Measurements from ENCODE around the gene CDH13. TPM values are rescaled to one million over a fixed set of nuclear protein-coding genes. Genes with fewer than 3 reads are reported as not detected.
A peak's percentile ranks its signal among the peaks of the same experiment; 100 is the strongest.

Gene CDH13
- total and polyA plus RNA-seq, 9 donors = 1.9 to 34.2 (median 4.8) TPM

- Histone ChIP-seq H3K36me3 (no peaks in the 10 kb centered on the region), H3K9me3 (no peaks in the 10 kb centered on the region), H3K4me3 (no peak overlapping the region), H3K4me1 (ENCODE audit: insufficient read depth) (peaks cover 1% of the 10 kb centered on the region), H3K27me3 (no peaks in the 10 kb centered on the region), H3K27ac (no peak overlapping the region)
- no peak for DNase-seq
- intact Hi-C loops (cut with DNase I) = no loop called here
- 71 to 77% (median 74%) methylated on average over 3 of the region's 3 CpGs for WGBS, 3 donors
- no peak for TF ChIP-seq POLR2A (IDR thresholded peaks at IDR 0.05)
- no peak for TF ChIP-seq EP300 (IDR thresholded peaks at IDR 0.05)
- no peak for TF ChIP-seq CTCF (IDR thresholded peaks at IDR 0.05)
These were observed 711.4 kb downstream of the CDH13 start for GRCh38 chr16:83338138-83338537.

GRCh38 chr16:83338941-83339340 is 712.2 kb downstream of the CDH13 start:
- WGBS, 3 donors = 58 to 78% (median 63%) methylated on average over 2 of the region's 2 CpGs

GRCh38 chr16:83343935-83344366 is 717.2 kb downstream of the CDH13 start:
- H3K27me3 ChIP-seq = no peaks in the 10 kb centered on the region
- H3K9me3 ChIP-seq = no peaks in the 10 kb centered on the region
- intact Hi-C loops (cut with DNase I) = no loop called here
- H3K4me1 ChIP-seq (ENCODE audit: insufficient read depth) = no peaks in the 10 kb centered on the region
- no peak overlapping the region for H3K4me3 ChIP-seq
- WGBS, 3 donors = 27 to 32% (median 31%) methylated on average over 8 of the region's 8 CpGs
- no peaks in the 10 kb centered on the region for H3K36me3 ChIP-seq
- no peak for TF ChIP-seq POLR2A (IDR thresholded peaks at IDR 0.05)
- no peak for TF ChIP-seq EP300 (IDR thresholded peaks at IDR 0.05)
- TF ChIP-seq CTCF (IDR thresholded peaks at IDR 0.05) = no peak
- peak in 2 of 5 donors; percentile 17 to 20 for DNase-seq
- no peak overlapping the region for H3K27ac ChIP-seq

More at GRCh38 chr16:83338941-83339340, 712.2 kb downstream of the CDH13 start:
- H3K36me3 ChIP-seq = no peaks in the 10 kb centered on the region
- H3K4me3 ChIP-seq = no peak overlapping the region
- no peaks in the 10 kb centered on the region for H3K9me3 ChIP-seq
- no peak overlapping the region for H3K27ac ChIP-seq
- TF ChIP-seq POLR2A (IDR thresholded peaks at IDR 0.05) (no peak), CTCF (IDR thresholded peaks at IDR 0.05) (no peak), EP300 (IDR thresholded peaks at IDR 0.05) (no peak)
- DNase-seq = no peak
- H3K4me1 ChIP-seq (ENCODE audit: insufficient read depth) = peaks cover 1% of the 10 kb centered on the region
- intact Hi-C loops (cut with DNase I) = no loop called here
- no peaks in the 10 kb centered on the region for H3K27me3 ChIP-seq

GRCh38 chr16:83345846-83346640 is 719.3 kb downstream of the CDH13 start:
- Histone ChIP-seq H3K36me3 (no peaks in the 10 kb centered on the region), H3K4me3 (no peak overlapping the region), H3K9me3 (no peaks in the 10 kb centered on the region), H3K27me3 (no peaks in the 10 kb centered on the region), H3K27ac (no peak overlapping the region), H3K4me1 (ENCODE audit: insufficient read depth) (no peaks in the 10 kb centered on the region)
- no peak for DNase-seq
- no peak for TF ChIP-seq CTCF (IDR thresholded peaks at IDR 0.05)
- no peak for TF ChIP-seq EP300 (IDR thresholded peaks at IDR 0.05)
- TF ChIP-seq POLR2A (IDR thresholded peaks at IDR 0.05) = no peak
- 63 to 76% (median 65%) methylated on average over 14 of the region's 14 CpGs for WGBS, 3 donors
- intact Hi-C loops (cut with DNase I) = no loop called here
